GM19023 (cell line): ENCODE results near the gene SAP30BP.

ENCODE experiments used
- ATAC-seq: cut with Tn5 transposase; IDR thresholded peaks from one replicate; pipeline ENCODE4 v1.9.1; 2021; ENCODE audit warnings: mild to moderate bottlenecking, moderate library complexity; ENCODE audit not compliant: unreplicated experiment

SAP30BP gene

GRCh38 chr17:75646638-75646992 is 20.5 kb upstream of the SAP30BP start:
- ATAC-seq, result peak; percentile 14

GRCh38 chr17:75647061-75647460 is 20.1 kb upstream of the SAP30BP start:
- no peak for ATAC-seq

GRCh38 chr17:75647921-75648320 is 19.2 kb upstream of the SAP30BP start:
- ATAC-seq, result no peak

- no peak for ATAC-seq
These were observed 17.5 kb upstream of the SAP30BP start for GRCh38 chr17:75649687-75650086.

GRCh38 chr17:75650874-75651273 is 16.3 kb upstream of the SAP30BP start:
- ATAC-seq, result no peak

GRCh38 chr17:75652341-75652740 is 14.8 kb upstream of the SAP30BP start:
- no peak for ATAC-seq

GRCh38 chr17:75652934-75653549 is 14.1 kb upstream of the SAP30BP start:
- no peak for ATAC-seq

- no peak for ATAC-seq
These were observed 13.0 kb upstream of the SAP30BP start for GRCh38 chr17:75654176-75654575.

GRCh38 chr17:75658237-75658636 is 8.9 kb upstream of the SAP30BP start:
- ATAC-seq, result no peak

GRCh38 chr17:75661531-75661930 is 5.6 kb upstream of the SAP30BP start:
- ATAC-seq, result no peak

- no peak for ATAC-seq
These were observed 4.6 kb upstream of the SAP30BP start for GRCh38 chr17:75662511-75662910.

GRCh38 chr17:75664099-75664549 is 3.0 kb upstream of the SAP30BP start:
- peak; percentile 68 for ATAC-seq

GRCh38 chr17:75665981-75666380 is 1.2 kb upstream of the SAP30BP start:
- no peak for ATAC-seq

- ATAC-seq, result no peak
These were observed 687 bp downstream of the SAP30BP start for GRCh38 chr17:75667825-75668224.

- ATAC-seq, result no peak
These were observed 1.4 kb downstream of the SAP30BP start for GRCh38 chr17:75668489-75668888.

GRCh38 chr17:75670868-75671267 is 3.7 kb downstream of the SAP30BP start:
- ATAC-seq, result no peak

- no peak for ATAC-seq
These were observed 4.9 kb downstream of the SAP30BP start for GRCh38 chr17:75672011-75672410.

GRCh38 chr17:75673487-75673886 is 6.3 kb downstream of the SAP30BP start:
- no peak for ATAC-seq

GRCh38 chr17:75676461-75676860 is 9.3 kb downstream of the SAP30BP start:
- no peak for ATAC-seq

- ATAC-seq, result no peak
These were observed 12.6 kb downstream of the SAP30BP start for GRCh38 chr17:75679706-75680211.

GRCh38 chr17:75680431-75680830 is 13.3 kb downstream of the SAP30BP start:
- no peak for ATAC-seq

- ATAC-seq, result no peak
These were observed 14.2 kb downstream of the SAP30BP start for GRCh38 chr17:75681289-75681688.

- no peak for ATAC-seq
These were observed 16.4 kb downstream of the SAP30BP start for GRCh38 chr17:75683583-75683982.
